Pulmonary artery endothelial cell (primary cell): ENCODE results near the gene NT5M. TPM values are rescaled to one million over a fixed set of nuclear protein-coding genes. Genes with fewer than 3 reads are reported as not detected.
"Not testable (repeated sequence)": the region's sequence is repeated elsewhere in the genome, so short reads cannot be mapped to it uniquely, and the experiment has no call there.

Experiments used
- DNase-seq: peaks from one replicate; pipeline ENCODE4 v3.0.0-alpha.2; 2011; ENCODE audit warnings: low read depth, low spot score
- total RNA-seq: library from RNA; depleted of rRNA; stranded (reverse); fragments of >200 nt; gene quantifications from 2 replicates; pipeline ENCODE4 v1.2.3, GENCODE V29; 2014

Gene NT5M
- total RNA-seq, 1 donor from 2014 or later, result 2.6 TPM

DNA sequence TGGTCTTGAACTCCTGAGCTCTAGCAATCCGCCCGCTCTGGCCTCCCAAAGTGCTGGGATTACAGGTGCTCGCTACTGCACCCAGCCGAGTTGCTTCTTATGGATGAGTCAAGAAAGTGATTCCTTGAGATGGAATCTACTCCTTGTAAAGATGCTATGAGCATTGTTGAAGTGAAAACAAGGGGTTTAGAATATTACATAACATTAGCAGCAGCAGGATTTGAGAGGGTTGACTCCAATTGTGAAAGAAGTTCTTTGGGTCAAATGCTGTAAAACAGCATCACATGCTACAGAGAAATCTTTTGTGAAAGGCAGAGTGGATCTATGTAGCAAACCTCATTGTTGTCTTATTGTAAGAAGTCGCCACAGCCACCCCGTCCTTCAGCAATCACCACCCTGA lies 72.7 kb downstream of the NT5M start:
- no peak for DNase-seq

- DNase-seq, result no peak
These were observed 73.2 kb downstream of the NT5M start for GRCh38 chr17:17376362-17376761.

GRCh38 chr17:17377071-17377967 lies 74.1 kb downstream of the NT5M start:
- DNase-seq, result no peak

- DNase-seq, result no peak
These were observed 76.2 kb downstream of the NT5M start for GRCh38 chr17:17379197-17379991.

DNA sequence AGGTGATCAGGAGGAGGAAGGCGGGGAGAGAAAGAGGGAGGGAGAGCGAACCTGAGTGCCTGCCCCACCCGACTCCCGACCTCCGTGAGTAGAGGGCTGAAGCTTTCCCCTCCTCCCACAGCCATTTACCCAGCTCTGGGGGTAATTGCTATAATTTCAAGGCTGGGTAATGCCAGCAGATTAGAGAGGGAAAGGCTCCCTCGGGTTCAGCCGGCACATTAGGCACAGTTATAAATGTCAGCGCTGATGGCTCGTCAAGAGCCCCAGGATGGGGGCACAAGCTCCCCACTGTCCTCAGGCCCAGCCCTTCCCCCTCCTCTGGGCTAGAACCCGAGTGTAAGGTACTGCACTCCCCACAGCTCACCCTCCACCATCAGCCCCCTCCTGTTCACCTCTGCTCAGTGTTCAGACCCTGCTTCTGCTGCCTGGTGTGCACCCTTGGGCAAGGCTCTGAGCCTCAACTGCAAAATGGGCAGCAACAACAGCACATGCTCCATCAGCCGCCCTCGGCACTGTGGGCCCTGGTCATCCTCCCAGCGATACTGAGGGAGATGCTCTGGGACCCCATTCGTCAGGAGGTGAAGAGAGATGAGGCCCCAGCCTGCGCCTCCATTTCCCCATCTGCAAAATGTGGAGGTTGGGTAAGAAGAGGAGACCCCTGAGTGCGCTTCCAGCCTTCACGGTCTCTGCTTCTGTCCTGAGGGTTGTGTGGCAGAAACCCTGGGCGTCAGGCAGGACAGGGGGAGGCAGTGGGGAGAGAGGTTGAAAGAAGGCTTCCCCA lies 77.2 kb downstream of the NT5M start:
- DNase-seq, result no peak

GRCh38 chr17:17381446-17382064 lies 78.4 kb downstream of the NT5M start:
- no peak for DNase-seq

GRCh38 chr17:17382065-17382459 lies 78.9 kb downstream of the NT5M start:
- no peak for DNase-seq

DNA sequence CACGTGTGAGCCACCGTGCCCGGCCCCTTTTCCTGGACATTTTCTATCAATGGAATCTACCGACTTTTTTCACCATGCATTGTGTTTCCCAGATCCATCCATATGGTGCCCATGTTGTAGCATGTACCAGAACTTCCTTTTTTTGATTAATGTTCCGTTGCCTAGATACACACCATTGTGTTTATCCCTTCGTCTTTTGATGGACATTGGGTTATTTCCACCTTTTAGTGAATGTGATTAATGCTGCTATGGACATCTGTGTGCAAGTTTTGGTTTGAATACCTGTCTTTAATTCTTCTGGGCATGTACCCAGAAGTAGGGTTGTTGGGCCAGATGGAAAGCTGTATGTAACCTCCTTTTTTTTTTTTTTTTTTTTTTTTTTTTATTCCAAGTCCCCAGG lies 79.8 kb downstream of the NT5M start:
- no peak for DNase-seq

DNA sequence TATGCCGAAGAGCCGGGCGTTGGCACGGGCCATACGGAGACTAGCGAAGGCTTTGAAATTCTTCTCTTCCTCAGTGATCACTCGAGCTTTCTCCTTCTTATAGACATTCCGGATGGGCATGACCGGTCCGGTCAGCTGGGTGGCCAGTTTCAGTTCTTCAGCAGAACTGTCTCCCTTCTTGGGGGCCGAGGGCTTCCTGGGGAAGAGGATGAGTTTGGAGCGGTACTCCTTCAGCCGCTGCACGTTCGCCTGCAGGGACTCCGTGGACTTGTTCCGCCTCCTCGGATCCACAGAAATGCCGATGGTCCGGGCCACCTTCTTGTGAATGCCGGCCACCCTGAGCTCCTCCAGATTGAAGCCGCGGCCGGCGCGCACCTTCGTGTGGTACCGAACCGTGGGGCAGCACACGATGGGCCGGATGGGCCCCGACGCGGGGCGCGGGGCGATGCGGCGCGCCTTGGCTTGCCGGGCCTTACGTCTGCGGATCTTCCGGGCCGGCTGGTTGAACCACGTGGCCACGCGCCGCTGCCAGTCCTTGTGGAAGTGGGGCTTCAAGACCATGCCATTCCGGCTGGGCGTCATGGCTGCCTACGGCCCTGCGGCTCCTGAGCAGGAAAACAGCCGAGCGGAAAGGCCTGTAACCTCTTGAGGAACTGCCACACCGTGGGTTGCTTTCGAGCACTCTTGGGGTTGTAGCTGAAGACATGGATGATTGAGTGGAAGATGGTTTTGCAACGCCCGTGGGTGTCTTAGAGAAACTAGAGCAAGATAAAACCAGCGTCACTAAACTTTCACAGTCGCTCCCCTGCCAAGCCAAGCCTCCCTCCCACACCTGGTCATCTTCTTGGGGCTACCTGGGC lies 80.5 kb downstream of the NT5M start:
- not testable (repeated sequence) for DNase-seq

GRCh38 chr17:17384291-17384615 lies 81.1 kb downstream of the NT5M start:
- DNase-seq, result no peak

- DNase-seq, result no peak
These were observed 81.8 kb downstream of the NT5M start for GRCh38 chr17:17384961-17385360.

GRCh38 chr17:17385491-17385890 lies 82.3 kb downstream of the NT5M start:
- DNase-seq, result no peak

DNA sequence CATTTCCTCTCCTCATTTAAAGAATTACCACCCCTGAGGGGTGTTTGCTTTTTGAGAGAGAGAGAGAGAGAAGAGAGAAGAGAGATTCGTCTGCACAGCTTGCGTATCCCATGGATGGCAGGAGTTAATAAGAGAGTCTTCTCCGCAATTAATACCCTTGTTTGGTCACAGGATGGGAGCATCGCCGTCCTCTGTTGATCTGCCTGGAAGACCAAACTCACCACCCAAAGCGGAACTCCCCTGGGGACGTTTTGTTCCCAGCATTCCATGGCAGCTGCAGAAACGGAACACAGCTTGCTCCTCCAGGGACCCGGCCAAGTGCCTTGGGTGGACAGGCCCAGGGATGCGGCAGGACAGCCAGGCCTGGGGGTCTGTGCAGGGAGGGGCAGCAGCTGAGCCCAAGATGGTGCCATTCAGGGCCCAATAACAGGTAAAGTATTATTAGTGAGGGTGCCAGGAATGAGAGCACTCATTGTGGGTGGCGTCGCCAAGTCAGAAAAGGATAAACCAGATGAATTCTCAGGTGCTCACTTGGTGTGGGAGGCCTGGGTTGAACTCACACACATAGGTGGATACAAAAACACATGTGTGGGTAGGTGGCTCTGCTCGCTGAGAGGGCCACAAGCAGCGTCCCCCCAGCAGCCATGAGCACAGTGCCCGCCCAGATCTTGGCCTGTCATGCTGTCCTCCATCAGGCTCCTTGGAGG lies 83.1 kb downstream of the NT5M start:
- no peak for DNase-seq

DNA sequence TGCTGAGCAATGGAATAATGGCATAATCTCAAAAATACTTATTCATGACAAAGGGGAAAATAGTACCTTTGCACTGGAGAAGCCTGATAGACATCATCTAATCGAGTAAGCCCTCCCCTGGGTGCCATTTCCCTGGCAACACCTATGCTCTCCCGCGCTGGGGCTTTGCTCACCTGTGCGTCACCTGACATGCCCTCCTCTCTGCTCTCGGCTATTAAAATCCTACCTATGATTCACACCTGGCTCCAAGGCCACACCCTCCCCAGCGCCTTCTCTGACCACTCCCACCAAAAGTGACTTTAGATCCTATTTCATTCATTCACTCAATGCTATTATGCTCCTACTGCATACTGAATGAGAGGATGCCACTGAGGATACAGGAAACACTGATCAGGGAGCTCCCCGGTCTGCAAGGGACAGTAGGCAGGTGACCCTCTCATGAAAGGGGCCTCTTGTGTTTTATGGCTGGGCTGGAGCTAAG lies 83.9 kb downstream of the NT5M start:
- no peak for DNase-seq

DNA sequence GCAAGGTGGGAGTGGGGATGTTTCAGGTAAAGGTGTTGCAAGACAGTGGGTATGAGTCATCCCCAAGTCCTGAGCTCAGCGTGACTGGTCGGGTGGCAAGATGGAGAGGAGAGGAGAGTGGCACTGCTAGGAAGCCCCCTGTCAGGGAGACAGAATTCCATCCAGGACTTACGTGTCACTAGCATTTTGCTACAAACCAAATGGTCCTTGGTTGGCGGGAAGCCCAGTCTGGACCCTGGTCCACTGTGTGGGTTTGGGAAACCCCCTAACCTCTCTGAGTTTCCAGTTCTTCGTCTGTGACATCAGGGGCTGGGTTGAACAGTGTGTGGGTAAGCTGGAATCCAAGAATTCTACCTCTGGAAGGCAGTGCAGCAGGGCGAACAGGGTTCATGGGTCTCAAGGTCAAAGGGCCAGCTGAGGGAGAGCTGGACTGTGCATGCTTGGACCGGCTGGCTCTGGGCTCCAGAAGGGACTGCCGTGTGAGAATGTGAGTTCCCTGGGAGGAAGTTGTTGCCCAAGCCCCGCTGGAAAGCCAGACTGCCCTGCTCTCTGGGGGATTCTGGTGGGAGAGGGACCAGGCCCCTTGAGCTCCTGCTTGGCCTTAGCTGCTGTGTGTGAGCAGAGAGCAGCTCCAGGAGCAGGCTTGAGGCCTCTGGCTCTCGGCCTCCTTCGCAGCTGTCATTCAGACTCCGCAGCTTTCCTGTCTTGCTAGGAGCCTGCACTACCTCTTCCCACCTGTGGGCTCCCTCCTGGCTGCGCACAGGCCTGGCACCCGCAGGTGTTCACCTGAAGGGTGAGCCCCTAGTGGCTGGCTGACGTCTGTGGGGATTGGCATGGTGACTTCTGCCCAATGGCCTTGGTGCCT lies 84.6 kb downstream of the NT5M start:
- DNase-seq, result no peak

DNA sequence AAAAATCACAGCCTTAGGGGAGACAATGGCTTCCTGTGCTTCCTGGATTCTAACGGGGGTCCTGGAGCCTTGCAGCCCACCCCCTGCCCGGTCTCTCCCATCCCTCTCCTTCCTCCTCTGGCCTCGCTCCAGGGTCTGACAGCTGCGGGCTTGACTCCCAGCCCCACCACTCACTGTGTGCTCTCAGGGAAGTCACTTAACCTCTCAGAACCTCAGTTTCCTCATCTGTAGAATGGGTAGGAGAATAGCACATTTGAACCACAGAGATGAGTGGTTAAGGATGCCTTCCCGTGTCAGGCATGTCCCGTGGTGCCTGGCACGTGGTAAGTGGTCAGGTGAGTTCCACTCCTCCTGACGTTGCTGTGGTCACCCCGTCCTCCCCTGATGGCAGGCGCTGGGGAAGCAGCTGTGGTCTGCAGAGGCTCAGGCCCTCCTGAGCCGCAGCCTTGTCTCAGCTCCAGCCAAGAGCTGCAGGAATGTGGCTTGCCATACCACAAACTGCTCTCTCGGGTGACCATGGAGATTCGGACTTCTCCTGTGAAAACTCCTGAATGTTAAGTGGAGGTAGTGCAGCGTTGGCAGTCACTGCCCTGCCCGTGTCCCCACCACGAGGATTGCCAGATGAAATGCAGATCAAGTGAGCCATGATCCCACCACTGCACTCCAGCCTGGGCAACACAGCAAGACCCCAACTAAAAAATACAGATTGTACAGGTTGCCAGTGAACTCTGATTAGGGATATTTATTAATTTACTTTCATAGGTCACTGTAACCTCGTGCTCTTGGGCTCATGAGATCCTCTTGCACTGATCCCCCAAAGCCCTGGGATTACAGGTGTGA lies 85.7 kb downstream of the NT5M start:
- no peak for DNase-seq

GRCh38 chr17:17391668-17392370 lies 88.6 kb downstream of the NT5M start:
- DNase-seq, result no peak
